NCI-H1436 (cell line): ENCODE results near the gene MUC12.
"Not testable (repeated sequence)": the region's sequence is repeated elsewhere in the genome, so short reads cannot be mapped to it uniquely, and the experiment has no call there.

Source experiments
- DNase-seq: peaks from one replicate; lab custom pipeline; 2025; lab: John Stamatoyannopoulos, UW

MUC12 gene

GRCh38 chr7:100985033-100985797, 15.8 kb downstream of the MUC12 start:
- DNase-seq: not testable (repeated sequence)

GRCh38 chr7:100991631-100992030, 22.3 kb downstream of the MUC12 start:
- no peak for DNase-seq

GRCh38 chr7:100992280-100992679, 22.9 kb downstream of the MUC12 start:
- not testable (repeated sequence) for DNase-seq

DNA sequence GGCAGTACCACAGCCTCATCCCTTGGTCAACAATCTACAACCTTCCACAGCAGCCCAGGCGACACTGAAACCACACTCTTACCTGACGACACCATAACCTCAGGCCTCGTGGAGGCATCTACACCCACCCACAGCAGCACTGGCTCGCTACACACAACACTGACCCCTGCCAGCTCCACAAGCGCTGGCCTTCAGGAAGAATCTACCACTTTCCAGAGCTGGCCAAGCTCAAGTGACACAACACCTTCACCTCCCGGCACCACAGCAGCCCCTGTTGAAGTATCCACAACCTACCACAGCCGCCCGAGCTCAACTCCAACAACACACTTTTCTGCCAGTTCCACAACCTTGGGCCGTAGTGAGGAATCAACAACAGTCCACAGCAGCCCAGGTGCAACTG, 25.3 kb downstream of the MUC12 start:
- not testable (repeated sequence) for DNase-seq

GRCh38 chr7:100998530-100998929, 29.2 kb downstream of the MUC12 start:
- not testable (repeated sequence) for DNase-seq

DNA sequence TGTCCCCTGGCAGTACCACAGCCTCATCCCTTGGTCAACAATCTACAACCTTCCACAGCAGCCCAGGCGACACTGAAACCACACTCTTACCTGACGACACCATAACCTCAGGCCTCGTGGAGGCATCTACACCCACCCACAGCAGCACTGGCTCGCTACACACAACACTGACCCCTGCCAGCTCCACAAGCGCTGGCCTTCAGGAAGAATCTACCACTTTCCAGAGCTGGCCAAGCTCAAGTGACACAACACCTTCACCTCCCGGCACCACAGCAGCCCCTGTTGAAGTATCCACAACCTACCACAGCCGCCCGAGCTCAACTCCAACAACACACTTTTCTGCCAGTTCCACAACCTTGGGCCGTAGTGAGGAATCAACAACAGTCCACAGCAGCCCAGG, 30.0 kb downstream of the MUC12 start:
- DNase-seq: not testable (repeated sequence)

DNA sequence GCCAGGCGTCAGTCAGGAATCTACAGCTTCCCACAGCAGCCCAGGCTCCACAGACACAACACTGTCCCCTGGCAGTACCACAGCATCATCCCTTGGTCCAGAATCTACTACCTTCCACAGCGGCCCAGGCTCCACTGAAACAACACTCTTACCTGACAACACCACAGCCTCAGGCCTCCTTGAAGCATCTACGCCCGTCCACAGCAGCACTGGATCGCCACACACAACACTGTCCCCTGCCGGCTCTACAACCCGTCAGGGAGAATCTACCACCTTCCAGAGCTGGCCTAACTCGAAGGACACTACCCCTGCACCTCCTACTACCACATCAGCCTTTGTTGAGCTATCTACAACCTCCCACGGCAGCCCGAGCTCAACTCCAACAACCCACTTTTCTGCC, 30.7 kb downstream of the MUC12 start:
- not testable (repeated sequence) for DNase-seq

GRCh38 chr7:101002333-101002732, 33.0 kb downstream of the MUC12 start:
- DNase-seq: not testable (repeated sequence)

GRCh38 chr7:101007361-101007760, 38.0 kb downstream of the MUC12 start:
- not testable (repeated sequence) for DNase-seq

DNA sequence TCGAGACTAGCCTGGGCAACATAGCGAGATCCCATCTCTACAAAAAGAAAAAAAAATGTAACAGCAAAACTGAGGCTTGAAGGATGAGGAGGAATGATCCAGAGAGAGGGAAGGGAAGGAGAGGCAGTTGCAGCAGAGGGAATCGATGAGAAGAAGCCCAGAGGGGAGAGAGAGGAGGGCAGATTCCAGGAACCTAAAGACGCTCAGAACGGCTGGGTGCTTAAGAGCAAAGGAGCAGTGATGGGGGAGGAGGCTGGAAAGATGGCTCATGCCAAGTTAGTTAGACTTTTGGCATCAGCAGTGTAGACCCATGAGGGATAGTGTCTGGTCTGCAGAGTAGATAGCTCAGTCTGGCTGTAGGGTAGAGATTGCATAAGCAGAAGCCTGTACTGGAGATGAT, 40.3 kb downstream of the MUC12 start:
- no peak for DNase-seq

GRCh38 chr7:101012931-101013330, 43.6 kb downstream of the MUC12 start:
- no peak for DNase-seq

GRCh38 chr7:101015626-101016025, 46.3 kb downstream of the MUC12 start:
- no peak for DNase-seq

- DNase-seq: peak; percentile 68
Measured at GRCh38 chr7:101017064-101017777, 47.9 kb downstream of the MUC12 start.

- DNase-seq: no peak
Measured at GRCh38 chr7:101018271-101019167, 49.2 kb downstream of the MUC12 start.

GRCh38 chr7:101020444-101020843, 51.1 kb downstream of the MUC12 start:
- DNase-seq: no peak

DNA sequence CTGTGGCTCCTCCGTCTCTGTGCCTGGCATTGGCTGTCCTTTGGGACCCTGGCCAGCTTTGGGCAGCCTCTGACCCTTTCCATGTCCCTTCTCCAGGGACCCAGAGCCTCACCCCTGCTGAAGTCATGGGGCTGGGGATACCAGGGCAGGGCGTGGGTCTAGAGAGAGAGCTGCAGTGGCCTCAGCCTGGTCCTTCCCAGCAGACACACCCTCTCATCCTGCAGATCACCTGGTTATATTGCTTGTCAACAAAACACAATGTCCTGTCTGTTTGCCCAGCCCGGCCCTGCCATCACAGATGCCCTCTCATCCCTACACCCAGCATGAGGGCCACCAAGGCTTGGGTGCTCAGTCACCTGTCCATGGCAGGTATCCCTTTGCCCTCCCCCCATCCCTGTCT, 52.3 kb downstream of the MUC12 start:
- DNase-seq: no peak

GRCh38 chr7:101023839-101024238, 54.5 kb downstream of the MUC12 start:
- DNase-seq: no peak

- DNase-seq: no peak
Measured at GRCh38 chr7:101031082-101031481, 61.7 kb downstream of the MUC12 start.

GRCh38 chr7:101035941-101036340, 66.6 kb downstream of the MUC12 start:
- no peak for DNase-seq

DNA sequence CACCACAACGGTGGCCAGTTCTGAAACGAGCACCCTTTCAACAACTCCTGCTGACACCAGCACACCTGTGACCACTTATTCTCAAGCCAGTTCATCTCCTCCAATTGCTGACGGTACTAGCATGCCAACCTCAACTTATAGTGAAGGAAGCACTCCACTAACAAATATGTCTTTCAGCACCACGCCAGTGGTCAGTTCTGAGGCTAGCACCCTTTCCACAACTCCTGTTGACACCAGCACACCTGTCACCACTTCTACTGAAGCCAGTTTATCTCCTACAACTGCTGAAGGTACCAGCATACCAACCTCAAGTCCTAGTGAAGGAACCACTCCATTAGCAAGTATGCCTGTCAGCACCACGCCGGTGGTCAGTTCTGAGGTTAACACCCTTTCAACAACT, 71.9 kb downstream of the MUC12 start:
- not testable (repeated sequence) for DNase-seq

DNA sequence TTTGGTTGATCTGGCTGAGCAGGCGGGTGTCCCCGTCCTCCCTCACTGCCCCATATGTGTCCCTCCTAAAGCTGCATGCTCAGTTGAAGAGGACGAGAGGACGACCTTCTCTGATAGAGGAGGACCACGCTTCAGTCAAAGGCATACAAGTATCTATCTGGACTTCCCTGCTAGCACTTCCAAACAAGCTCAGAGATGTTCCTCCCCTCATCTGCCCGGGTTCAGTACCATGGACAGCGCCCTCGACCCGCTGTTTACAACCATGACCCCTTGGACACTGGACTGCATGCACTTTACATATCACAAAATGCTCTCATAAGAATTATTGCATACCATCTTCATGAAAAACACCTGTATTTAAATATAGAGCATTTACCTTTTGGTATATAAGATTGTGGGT, 89.0 kb downstream of the MUC12 start:
- DNase-seq: no peak

DNA sequence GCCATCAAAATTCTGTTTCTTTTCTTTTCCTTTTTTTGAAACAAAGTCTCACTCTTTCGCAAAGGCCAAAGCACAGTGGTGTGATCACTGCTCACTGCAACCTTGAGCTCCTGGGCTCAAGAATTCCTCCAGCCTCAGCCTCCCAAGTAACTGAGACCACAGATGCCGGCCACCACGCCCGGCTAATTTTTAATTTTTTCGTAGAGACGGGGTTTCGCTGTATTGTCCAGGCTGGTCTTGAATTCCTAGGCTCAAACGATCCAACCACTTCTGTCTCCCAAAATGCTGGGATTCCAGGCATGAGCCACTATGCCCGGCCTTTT, 90.2 kb downstream of the MUC12 start:
- no peak for DNase-seq

DNA sequence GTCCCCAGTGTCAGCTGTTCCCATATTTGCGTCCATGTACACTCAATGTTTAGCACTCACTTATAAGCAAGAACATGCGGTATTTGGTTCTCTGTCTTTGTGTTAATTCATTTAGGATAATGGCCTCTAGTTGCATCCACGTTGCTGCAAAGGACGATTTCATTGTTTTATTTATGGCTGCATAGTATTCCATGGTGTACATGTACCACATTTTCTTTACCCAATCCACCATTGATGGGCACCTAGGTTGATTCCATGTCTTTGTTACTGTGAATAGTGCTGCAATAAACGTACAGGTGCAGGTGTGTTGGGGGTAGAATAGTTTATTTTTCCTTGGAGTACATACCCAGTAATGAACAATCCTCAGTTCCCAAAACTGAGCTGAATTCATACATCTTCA, 91.6 kb downstream of the MUC12 start:
- no peak for DNase-seq
